Mesothelial cell of epicardium (in vitro differentiated cells): ENCODE measurements around the gene PRDX1. TPM values are rescaled to one million over a fixed set of nuclear protein-coding genes. Genes with fewer than 3 reads are reported as not detected.
"Not testable (repeated sequence)": the region's sequence is repeated elsewhere in the genome, so short reads cannot be mapped to it uniquely, and the experiment has no call there.

ENCODE experiments used
- DNase-seq, 2 experiments: peaks; one replicate each; pipeline ENCODE4 v3.0.0; 2021; ENCODE audit warnings: low spot score in 2 of 2; ENCODE audit not compliant: unreplicated experiment in 2 of 2
- H3K27ac Mint-ChIP-seq: 2 replicates; pipeline ENCODE4 v1.8.0; 2021; ENCODE audit warnings: mixed read lengths
- H3K27me3 Mint-ChIP-seq: 2 replicates; pipeline ENCODE4 v1.8.0; 2021; ENCODE audit warnings: low read depth, mixed read lengths
- H3K36me3 Mint-ChIP-seq: 2 replicates; pipeline ENCODE4 v1.8.0; 2021; ENCODE audit warnings: mixed read lengths
- H3K4me1 Mint-ChIP-seq: 2 replicates; pipeline ENCODE4 v1.8.0; 2021; ENCODE audit warnings: mixed read lengths
- H3K4me3 Mint-ChIP-seq: 2 replicates; pipeline ENCODE4 v1.8.0; 2021; ENCODE audit warnings: mild to moderate bottlenecking, moderate library complexity, mixed read lengths
- H3K9me3 Mint-ChIP-seq: 2 replicates; pipeline ENCODE4 v1.8.0; 2021; ENCODE audit warnings: mixed read lengths
- CTCF ChIP-seq: fragments of 200-600 bp; sonication (generic); IDR thresholded peaks from one replicate; pipeline ENCODE4 v1.5.0; 2021; ENCODE audit warnings: antibody characterized with exemption; ENCODE audit not compliant: unreplicated experiment
- total RNA-seq: library from RNA; stranded (reverse); gene quantifications from 3 replicates; pipeline ENCODE4 v1.2.1, GENCODE V29; 2021

The PRDX1 gene
- total RNA-seq, 1 donor from 2014 or later: 154 TPM

GRCh38 chr1:45473302-45473701 lies 48.4 kb downstream of the PRDX1 start:
- no peak overlapping the region for H3K4me3 Mint-ChIP-seq
- H3K36me3 Mint-ChIP-seq: no peaks in the 10 kb centered on the region
- no peaks in the 10 kb centered on the region for H3K4me1 Mint-ChIP-seq
- TF ChIP-seq CTCF: no peak
- no peak for DNase-seq
- H3K27ac Mint-ChIP-seq: no peak overlapping the region
- no peaks in the 10 kb centered on the region for H3K9me3 Mint-ChIP-seq
- no peaks in the 10 kb centered on the region for H3K27me3 Mint-ChIP-seq

GRCh38 chr1:45470306-45470798 lies 51.3 kb downstream of the PRDX1 start:
- no peak for DNase-seq
- H3K27ac Mint-ChIP-seq: no peak overlapping the region
- H3K4me1 Mint-ChIP-seq: no peaks in the 10 kb centered on the region
- no peak for TF ChIP-seq CTCF
- H3K9me3 Mint-ChIP-seq: no peaks in the 10 kb centered on the region
- no peaks in the 10 kb centered on the region for H3K27me3 Mint-ChIP-seq
- no peaks in the 10 kb centered on the region for H3K36me3 Mint-ChIP-seq
- no peak overlapping the region for H3K4me3 Mint-ChIP-seq

GRCh38 chr1:45467353-45467752 lies 54.3 kb downstream of the PRDX1 start:
- H3K4me1 Mint-ChIP-seq, DNase-seq, H3K36me3 Mint-ChIP-seq, H3K9me3 Mint-ChIP-seq, H3K27ac Mint-ChIP-seq, H3K4me3 Mint-ChIP-seq, H3K27me3 Mint-ChIP-seq: not testable (repeated sequence)

- H3K27me3 Mint-ChIP-seq: no peaks in the 10 kb centered on the region
- no peak for DNase-seq
- no peaks in the 10 kb centered on the region for H3K36me3 Mint-ChIP-seq
- H3K9me3 Mint-ChIP-seq: peaks cover 4% of the 10 kb centered on the region
- H3K27ac Mint-ChIP-seq: no peak overlapping the region
- no peak for TF ChIP-seq CTCF
- no peak overlapping the region for H3K4me3 Mint-ChIP-seq
- no peaks in the 10 kb centered on the region for H3K4me1 Mint-ChIP-seq
Observed at GRCh38 chr1:45465277-45465676, 56.4 kb downstream of the PRDX1 start.

Other genes with a start within 250 kb of the PRDX1 start
- gene HPDL, start 195.0 kb downstream of the PRDX1 start, total RNA-seq: 2.1 to 2.8 TPM (median 2.4 TPM) in 3 replicates
- 10.9 to 14.0 TPM (median 13.2 TPM) in 3 replicates for gene TOE1, start 181.7 kb downstream of the PRDX1 start, total RNA-seq
- 39.5 to 43.1 TPM (median 43.0 TPM) in 3 replicates for gene MUTYH, start 181.4 kb downstream of the PRDX1 start, total RNA-seq
- 4.3 to 4.9 TPM (median 4.3 TPM) in 3 replicates for gene TESK2, start 30.7 kb downstream of the PRDX1 start, total RNA-seq
- gene CCDC163, start 21.8 kb downstream of the PRDX1 start, total RNA-seq: 1.1 to 1.7 TPM (median 1.5 TPM) in 3 replicates
- gene MMACHC, start 21.6 kb downstream of the PRDX1 start, total RNA-seq: 8.8 to 9.9 TPM (median 9.8 TPM) in 3 replicates
- 177 to 188 TPM (median 180 TPM) in 3 replicates for gene AKR1A1, start 28.9 kb upstream of the PRDX1 start, total RNA-seq
- gene NASP, start 62.2 kb upstream of the PRDX1 start, total RNA-seq: 164 to 185 TPM (median 170 TPM) in 3 replicates
- 4.5 to 5.6 TPM (median 5.6 TPM) in 3 replicates for gene CCDC17, start 102.2 kb upstream of the PRDX1 start, total RNA-seq
- gene GPBP1L1, start 164.6 kb upstream of the PRDX1 start, total RNA-seq: 104 to 122 TPM (median 114 TPM) in 3 replicates
- gene TMEM69, start 166.3 kb upstream of the PRDX1 start, total RNA-seq: 28.7 to 31.1 TPM (median 30.8 TPM) in 3 replicates
- 19.8 to 23.1 TPM (median 20.6 TPM) in 3 replicates for gene IPP, start 228.8 kb upstream of the PRDX1 start, total RNA-seq